Measurements from ENCODE around the gene MEIOC.

GRCh38 chr17:44645341-44645740 lies 10.9 kb upstream of the MEIOC start:
- no peak for TF ChIP-seq POLR2A (IDR thresholded peaks at IDR 0.05)
- TF ChIP-seq CTCF (IDR thresholded peaks at IDR 0.05 in 4 of 5, conservative IDR thresholded peaks at IDR 0.05 in 1 of 5), result no peak

Measured in gastrocnemius medialis (tissue), 4 donors.